ENCODE measurements around the gene SLC39A3.

Gene SLC39A3

DNA sequence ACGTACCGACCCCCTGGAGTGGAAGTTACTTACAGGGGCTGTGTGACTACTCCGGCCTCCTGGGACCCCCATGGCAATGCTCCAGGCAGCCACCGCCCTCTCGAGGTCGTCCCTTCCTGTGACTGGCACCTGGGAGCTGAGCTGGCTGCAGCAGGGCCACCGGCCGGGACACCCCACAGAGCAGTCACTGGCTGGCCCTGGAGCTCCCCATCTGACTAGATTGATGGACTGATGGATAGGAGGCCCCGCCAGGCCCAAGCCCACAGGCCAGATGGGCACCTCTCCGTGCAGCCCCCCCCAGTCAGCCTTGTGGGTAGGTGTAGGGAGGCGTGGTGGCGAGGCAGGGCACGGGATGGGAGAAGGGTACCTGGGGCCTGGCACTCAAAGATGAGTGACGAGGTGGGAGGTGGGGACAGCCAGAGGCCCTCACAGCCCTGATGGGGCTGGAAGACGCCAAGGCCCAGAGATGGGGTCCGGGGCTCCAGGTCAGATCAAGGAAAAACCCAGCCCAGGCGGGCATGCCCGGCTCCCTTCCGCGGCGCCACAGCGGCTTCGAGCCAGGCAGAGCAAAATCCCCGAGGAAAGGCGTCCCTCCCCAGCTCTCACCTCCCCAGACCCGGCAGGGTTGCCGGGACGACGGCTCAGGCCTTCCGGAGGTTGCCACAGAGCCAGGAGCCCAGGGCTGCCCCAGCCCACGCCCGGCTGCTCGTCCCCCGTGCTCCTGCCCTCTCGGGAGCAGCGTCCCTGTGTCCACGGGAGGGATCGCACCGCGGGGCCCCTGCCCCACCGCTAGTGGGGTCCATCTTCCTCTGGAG lies 8.4 kb downstream of the SLC39A3 start:
- TF ChIP-seq, protein P1, sequence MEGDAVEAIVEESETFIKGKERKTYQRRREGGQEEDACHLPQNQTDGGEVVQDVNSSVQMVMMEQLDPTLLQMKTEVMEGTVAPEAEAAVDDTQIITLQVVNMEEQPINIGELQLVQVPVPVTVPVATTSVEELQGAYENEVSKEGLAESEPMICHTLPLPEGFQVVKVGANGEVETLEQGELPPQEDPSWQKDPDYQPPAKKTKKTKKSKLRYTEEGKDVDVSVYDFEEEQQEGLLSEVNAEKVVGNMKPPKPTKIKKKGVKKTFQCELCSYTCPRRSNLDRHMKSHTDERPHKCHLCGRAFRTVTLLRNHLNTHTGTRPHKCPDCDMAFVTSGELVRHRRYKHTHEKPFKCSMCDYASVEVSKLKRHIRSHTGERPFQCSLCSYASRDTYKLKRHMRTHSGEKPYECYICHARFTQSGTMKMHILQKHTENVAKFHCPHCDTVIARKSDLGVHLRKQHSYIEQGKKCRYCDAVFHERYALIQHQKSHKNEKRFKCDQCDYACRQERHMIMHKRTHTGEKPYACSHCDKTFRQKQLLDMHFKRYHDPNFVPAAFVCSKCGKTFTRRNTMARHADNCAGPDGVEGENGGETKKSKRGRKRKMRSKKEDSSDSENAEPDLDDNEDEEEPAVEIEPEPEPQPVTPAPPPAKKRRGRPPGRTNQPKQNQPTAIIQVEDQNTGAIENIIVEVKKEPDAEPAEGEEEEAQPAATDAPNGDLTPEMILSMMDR (IDR thresholded peaks at IDR 0.05; ENCODE audit: low read depth, low read length): no peak
- no peak for DNase-seq (ENCODE audit: extremely low read depth, low read depth)

DNA sequence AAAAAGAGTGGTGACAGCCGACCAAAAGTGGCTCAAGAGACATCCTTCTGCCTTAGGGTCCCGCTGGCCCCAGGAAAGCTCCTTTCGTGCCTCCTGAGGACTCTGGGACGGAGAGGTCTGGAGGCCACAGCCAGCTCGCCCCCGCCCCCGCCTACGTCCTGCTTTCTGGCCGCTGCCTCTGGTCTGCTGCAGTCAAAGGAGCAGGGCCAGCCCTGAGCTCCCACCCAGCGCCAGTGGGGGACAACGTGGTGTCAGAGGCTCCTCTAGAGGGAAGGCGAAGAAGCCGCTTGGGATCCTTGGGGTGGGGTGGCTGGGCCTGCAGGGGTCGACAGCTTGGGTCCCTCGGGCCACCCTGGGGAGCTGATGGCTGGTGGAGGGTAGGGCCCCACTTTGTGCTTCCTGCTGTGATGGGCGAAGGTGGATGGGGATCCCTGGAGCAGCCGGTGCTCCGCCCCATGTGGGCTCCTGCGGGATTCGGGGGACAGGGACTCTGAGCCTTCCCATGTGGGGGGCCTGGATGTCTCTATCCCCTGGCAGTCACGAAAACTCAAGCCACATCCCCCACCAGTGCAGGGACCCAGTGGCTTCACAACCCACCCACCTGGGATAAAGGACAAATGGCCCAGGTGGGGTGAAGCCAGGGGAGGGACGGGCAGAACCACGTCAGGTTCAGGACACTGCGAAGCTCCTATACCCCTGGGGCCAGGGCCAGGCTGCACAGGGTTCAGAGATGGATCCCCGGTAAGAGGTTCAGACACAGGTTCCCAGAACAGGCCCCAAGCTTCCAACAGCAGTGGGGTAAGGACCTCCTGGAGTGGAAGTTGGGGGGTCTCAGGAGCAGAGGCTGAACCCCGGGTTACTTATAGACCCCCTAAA lies 9.6 kb downstream of the SLC39A3 start:
- TF ChIP-seq, protein P1 (IDR thresholded peaks at IDR 0.05; ENCODE audit: low read depth, low read length): no peak
- no peak for DNase-seq (ENCODE audit: extremely low read depth, low read depth)

DNA sequence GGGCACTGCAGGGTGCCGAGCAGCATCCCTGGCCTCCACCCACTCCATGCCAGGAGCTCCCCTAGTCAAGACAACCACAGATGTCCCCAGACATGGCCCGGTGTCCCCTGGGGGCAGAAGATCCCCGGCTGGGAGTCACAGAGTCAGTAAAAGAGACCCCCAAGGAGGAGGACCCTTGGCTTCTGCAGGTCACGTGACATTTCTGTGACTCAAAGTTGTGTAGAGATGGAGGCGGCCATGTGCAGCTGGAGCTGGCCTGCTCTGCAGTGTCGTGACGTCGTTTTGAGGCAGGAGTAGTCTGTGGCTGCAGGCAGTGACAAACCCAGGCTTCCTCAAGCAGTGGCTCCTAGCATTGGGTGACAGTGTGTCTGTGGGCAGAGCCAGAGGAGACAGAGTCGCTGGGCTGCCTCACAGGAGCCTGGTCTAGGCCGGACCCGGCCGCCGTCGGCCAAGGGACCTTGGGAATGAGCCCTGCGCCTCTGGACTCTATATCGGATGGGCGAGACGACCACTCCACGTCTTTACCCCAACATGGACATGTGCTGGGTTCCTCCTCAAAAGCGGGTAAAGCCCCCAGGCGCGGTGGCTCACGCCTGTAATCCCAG lies 10.9 kb downstream of the SLC39A3 start:
- no peak for DNase-seq (ENCODE audit: extremely low read depth, low read depth)
- TF ChIP-seq, protein P1 (IDR thresholded peaks at IDR 0.05; ENCODE audit: low read depth, low read length): no peak

DNA sequence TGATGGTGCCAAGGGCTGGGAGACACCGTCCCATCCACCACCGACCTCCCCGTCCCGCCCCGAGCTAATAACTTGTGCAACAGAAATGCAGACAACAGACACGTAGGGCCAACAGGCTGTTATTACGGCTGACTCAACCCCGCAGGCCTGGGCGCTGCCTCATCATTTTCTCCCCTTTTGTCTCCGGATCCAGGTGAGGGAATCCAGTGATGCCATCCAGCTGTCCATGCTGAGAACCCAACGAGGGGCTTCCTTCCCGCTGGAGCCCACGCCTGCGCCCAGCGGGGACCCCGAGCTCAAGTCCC lies 12.2 kb downstream of the SLC39A3 start:
- TF ChIP-seq, protein P1 (IDR thresholded peaks at IDR 0.05; ENCODE audit: low read depth, low read length): no peak
- no peak for DNase-seq (ENCODE audit: extremely low read depth, low read depth)

DNA sequence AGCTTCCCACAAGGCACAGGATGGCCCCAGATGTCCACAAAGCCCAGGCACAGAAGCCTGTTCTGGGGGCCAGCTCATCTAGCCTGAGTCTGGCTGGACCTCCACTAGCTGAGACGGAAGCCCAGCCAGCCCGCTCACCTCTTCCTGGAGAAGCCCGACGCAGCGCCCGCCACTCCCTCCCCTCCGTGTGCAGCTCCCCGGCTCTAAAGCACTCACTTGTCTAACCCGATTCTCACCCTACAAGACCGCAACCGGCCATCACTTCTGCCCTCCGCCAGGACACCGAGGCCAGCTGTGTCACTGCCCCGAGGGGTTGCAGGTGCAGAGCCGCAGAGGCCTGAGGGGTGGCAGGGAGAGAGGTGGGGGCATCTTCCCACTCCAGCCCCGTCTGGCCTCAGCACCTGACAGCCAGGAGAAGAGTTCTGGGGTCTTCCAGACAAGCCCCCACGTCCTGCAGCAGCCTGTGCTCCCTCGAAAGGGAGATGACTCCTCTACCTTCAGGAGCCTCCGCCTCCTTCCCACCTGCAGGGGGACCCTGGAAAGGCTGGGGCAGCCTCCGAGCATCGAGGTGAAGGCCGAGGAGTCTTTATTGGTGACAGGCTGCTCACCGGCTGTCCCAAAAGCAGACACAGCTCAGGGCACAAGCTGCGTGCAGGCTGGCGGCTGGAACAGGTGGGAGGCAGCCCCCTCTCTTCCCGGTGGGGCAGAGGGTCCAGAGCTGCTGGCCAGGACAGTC lies 12.7 kb downstream of the SLC39A3 start:
- no peak for DNase-seq (ENCODE audit: extremely low read depth, low read depth)
- TF ChIP-seq, protein P1 (IDR thresholded peaks at IDR 0.05; ENCODE audit: low read depth, low read length): no peak

DNA sequence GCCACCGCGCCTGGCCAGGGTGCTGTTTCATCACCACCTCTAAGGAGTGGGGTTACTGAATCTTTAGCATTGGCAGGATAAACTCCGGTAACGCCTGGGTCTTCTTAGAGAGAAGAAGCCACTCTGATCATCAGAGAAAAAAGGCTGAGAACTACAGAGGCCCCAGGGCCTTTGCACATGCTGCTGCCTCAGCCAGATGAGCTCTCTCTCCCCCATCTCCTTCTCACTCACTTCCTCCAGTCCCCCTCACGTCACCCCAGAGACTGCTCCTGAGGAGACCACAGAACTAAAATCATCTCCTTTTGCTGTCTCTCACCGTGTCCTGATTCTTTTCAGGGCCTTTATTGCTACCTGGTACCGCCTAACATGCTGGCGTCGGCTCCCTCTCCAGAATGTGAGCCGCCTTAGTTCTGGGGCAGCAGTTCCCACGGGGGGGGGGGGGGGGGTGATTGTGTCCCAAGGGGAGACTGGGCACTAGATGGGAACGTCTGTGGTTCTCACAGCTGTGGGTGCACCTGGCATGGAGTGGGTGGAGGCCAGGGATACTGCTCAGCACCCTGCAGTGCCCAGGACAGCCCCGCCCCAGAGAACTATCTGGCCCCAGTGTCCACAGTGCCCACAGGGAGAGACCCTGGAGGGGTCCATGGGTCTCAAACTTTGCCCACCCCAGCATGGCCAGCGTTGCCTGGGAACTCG lies 13.5 kb downstream of the SLC39A3 start:
- TF ChIP-seq, protein P1 (IDR thresholded peaks at IDR 0.05; ENCODE audit: low read depth, low read length): no peak
- no peak for DNase-seq (ENCODE audit: extremely low read depth, low read depth)
